Raji (cell line): ENCODE results near the gene LRRC63.

Experiments
- POLR2A ChIP-seq: IDR thresholded peaks from 2 replicates; pipeline ENCODE4 v1.6.1; 2011; ENCODE audit warnings: low read depth, low read length, control low read depth; ENCODE audit not compliant: insufficient read depth

LRRC63 gene

DNA sequence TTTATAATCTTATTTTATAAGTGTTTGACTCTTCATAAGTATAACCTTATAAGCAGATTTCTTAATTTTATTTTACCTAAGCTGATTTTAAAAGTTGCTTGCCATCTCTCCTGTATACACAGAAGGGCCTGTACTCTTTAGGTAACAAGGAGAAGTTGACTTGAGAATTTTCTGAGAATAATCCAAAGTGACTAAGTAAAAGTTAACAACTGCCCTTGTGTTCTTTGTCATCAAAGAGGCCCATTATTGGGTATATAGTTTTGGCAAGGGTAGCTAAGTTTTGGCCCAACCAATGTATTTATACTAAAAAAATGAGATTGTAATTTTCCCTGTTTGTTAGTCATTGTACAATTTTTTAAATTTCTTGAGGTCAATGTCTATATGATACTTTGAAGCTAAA lies 32.9 kb upstream of the LRRC63 start:
- no peak for TF ChIP-seq POLR2A

DNA sequence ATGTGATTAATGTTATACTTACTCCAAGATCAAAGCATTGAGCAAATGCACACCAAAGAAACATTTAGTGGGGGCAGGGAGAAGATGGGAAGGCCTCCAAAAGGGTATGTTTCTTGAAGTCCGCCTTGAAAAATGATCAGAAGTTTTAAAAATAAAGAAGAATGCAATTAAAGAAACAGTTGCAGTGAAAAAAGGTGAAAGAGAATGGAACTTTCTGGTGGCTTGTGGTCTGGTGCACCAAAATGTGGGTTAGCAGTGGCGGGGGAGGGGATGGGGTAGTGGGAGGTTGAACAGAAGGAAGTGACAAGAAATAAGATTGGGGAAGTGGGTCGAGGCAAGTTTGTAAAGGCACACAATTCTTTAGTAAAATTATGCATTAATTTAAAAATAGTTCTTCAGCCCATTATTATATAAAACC lies 32.2 kb upstream of the LRRC63 start:
- no peak for TF ChIP-seq POLR2A

DNA sequence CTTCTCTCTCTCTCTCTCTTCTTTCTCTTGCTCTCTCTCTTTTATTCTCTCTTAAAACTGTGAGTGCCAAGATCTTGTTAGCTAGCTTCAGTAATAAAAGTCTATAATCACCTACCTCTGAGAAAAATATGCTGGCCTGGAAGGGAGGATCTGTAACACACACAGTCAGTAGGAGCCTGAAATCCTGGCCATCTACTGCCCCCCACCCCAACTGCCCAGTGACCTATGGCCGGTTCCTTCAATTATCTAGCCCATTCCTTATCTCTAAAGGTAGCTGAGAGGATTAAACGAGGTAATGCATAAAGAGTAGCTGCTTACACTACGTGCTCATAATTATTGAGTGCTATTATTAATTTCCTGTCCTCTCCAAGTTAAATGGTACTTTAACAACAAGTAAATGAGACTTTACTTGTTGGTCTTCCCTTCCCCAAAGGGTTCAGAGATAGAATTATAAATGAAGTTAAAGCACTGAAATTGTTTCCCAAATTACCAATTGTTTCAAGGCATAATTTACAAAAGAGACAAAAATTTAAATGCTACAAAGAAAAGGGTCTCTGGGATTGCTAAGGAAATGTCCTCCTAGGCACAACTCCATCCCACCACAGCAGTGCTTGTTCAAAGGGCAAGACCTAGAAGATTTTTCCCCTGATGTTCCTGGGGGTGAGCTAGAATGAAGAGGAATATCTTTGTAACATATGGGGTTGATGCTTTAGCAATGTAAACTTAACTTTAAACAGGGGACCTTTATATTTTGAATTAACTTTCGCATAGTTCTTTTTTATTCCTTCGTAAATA lies 31.6 kb upstream of the LRRC63 start:
- TF ChIP-seq POLR2A: no peak

DNA sequence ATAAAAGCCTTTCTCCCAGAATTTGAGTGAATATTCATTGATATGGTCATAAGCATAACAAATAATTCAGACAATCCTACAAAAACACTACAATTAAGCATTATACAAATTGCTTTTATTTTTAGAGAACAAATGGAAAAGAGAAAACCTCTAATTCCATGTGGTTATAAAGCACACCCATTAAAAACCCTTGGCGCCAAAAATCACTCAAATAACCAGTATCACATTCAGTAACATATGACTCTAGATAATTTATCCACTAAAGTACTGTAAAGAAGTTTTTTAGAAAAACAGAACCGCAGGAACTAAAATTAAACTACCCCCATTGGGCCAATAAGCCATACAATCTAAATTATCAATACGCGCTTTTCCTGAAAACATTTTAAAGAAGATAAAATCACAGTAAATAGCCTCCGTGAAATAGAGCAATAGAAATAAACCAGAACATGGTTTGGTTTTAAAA lies 30.3 kb upstream of the LRRC63 start:
- no peak for TF ChIP-seq POLR2A

DNA sequence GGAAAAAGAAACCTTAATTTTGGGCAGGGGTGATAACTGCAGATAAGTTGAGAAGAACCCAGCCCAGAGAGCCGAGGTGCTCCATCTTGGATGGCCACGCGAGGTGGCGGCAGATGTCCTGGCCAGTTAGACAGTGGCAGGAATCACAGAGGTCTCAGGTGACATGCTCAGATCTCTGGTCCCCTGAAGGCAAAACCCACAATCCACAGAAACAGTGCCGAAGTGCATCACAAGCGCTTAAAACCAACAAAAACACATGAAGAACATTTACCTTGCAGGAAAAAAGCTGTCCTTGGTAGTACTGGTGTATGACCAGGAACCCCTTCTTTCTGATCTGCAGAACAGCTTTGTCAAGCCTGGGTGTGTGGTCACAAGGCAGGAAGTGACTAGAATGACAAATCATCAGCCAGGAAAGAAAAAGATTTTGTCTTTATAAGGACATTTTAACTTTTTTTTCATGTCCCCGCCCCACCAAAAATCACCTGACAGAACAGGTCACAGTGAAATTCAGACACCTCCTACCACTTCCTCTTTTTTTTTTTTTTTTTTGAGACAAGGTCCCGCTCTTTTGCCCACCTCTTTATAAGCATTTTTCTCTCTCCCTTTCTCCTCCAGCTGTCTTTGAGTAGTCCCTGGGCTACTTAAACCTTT lies 29.8 kb upstream of the LRRC63 start, which contains the start of gene LCP1:
LCP1 (minus strand) TSS at position 338 of the 651 bp plus-strand sequence. CDS start 22,515 bp downstream, outside the sequence.
- TF ChIP-seq POLR2A: peak; percentile 97

DNA sequence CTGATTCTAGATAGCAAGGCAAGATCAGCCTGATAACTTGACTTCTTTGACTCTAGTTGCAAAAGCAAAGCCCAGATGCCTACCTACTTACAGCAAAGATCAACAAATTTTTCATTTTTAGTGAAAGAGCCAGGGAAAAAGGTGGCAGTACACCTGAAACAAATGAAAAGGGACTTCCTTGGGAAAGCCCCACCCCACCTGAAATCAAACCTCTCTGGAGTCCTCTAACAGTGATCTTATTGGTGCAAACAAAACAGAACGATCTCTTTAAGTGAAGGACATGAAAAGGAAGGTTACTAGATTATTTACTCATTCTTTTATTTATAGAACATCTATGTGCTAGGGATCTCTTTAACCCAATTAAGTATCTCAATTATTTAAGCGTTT lies 29.2 kb upstream of the LRRC63 start:
- no peak for TF ChIP-seq POLR2A

DNA sequence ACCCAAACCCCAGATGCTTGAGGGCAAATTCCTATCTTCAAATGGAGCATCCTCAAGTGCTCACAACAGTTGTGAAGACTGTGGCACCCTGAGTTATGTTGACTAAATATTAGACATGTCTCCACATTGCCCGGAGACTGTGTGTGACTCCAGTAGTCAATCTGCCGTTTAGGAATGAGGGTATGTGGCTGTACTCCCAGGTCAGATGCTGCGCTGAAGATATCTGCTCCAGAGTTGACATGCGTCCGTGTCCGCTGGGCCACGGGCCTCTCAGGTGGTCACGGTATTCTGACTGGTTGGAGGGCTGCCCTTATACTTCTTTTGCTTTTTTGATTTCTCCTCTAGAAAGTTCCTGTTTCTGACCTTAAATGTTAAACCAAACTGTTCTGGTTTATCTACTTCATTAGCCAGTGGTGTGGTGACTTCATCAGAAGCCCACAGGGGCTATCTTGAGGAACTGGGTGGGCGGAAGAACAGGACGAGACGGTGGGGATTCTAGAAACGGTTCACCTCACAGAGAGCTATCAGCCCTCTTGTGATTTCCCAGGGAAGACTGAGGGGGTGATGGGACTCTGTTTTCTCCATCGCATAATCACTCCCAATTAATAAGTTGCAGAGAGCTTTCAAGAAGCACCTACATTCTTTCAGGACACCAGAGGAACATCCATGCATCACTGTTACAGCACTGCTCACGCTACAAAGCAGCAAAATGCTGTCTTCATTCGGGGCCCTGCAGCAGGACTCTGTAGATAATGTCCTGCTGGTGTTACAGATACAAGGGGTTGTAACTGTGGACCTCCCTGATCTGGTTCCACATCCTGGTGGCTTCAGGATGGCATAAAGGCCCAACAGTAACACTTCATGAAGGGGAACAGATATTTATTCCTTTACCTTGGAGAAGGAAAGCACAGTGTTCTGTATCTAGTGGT lies 28.4 kb upstream of the LRRC63 start:
- peak; percentile 37; the same call in 1 of the 2 replicates for TF ChIP-seq POLR2A

DNA sequence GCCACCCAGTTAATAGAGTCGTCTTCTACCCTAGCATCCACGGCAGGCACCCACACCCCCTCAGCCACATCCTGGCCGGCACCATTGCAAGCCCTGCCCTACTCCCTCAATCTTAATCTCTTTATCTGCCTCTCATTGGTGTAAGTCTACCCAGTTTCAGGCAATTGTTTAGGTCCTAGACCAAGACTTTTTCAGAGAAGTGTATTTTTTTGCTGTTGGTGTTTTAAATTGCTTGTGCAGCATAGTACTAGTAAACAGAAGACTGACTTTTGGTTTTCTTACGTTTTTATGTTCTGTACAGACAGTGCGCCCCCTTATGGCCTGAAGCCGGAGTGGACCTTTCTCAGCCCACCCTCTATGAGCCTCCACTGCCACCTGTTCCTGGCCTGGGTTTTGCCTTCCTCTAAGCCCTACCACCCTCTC lies 27.4 kb upstream of the LRRC63 start:
- TF ChIP-seq POLR2A: no peak

DNA sequence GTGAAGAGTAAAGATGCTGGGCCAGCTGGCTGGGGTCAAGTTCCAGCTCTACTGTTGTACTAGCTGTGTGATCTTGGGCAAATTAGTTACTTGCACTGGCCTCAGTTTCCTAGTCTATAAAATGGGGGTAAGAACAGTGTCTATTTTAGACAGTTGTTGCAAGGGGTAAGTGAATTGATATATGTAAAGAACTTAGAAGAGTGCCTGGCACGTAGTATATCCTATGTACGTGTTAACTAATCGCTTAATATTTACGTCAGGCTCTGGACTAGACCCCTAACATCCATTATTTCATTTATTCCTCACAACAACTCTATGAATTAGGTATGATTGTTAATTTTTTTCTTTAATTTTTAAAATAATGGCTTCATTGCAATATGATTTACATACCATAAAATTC lies 26.1 kb upstream of the LRRC63 start:
- TF ChIP-seq POLR2A: no peak

DNA sequence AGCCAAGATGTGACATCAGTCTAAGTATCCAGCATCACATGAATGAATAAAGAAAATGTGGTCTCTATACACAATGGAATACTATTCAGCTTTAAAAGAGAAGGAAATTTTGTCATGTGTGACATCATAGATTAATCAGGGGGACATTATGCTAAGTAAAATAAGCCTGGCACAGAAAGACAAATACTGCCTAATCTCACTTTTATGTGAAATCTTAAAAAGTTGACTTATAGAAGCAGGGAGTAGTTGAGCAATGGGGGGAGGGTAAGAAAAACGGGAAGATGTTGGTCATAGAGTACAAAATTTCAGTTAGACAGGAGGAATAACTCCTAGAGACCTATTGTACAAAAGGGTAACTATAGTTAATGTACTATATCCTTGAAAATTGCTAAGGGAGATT lies 19.3 kb upstream of the LRRC63 start:
- no peak for TF ChIP-seq POLR2A

DNA sequence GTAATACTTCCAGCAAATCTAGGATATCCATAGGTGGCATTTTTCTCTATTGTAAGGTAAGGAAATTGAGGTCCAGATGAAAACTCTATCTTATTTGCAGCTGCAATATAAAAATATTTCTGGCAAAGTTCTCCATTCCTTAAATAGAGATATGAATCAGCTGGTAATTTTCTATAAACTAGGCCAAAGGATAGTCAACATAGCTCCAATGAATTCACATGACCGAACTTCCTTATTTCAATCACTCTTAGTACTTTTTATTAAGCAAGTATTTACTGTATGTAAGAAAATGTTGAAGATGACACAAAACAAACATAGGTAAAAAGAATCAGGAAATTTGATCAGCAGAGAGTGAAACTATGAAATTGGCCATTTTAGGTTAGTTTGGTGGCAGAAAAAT lies 16.7 kb upstream of the LRRC63 start:
- no peak for TF ChIP-seq POLR2A

DNA sequence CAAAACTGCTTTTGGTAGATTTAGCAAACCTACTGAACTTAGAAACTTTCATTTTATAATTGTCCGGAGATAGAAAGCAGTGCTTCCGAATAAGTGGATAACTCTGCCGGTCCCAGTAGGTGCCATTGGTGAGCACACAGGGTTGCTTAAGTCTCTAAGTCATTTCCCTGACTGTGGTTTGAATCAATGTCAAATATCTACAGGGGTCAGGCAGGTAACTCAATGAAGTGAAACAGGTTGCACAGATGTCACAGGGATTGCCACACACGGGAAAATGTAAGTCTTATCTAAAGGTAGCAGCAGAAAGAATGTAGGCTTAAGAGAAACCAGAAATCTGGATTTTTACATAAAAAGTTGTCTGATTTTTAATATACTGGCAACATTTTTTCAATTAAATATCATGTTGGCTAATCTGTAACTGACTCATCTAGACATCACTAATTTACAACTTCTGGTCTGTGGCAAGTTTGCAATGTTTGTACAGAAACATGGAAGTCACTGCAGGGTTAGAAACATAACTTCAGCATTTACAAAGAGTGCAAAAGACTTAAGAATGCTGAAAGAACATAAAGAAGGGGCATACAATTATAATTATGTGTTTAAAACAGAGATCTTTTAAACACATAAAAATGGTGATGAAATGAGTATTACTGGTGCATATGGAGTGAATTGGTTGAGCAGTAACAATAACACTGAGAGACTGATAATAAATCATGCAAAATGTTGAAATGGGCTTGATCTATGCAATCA lies 14.3 kb upstream of the LRRC63 start:
- TF ChIP-seq POLR2A: no peak

DNA sequence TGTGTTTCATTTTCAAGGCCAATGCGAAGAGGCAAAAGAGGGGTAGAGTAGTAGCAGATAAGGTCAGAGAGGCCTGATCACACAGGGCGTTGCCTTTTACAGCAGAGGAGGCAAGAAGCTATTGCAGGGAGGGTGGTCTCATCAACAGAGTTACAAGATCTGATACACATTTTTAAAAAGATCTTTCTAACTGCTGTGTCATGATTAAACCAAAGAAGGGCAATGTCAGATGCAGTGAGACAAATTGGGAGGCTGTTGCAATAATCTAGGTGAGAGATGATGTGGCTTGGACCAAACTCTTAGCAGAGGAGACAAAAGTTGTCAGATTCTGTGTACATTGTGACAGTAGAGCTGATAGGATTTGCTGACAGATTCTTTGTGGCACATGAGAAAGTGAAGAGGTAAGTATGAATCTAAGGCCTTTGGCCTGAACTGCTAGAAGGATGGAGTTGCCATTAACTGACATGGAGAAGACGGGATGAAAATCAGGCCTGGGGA lies 13.0 kb upstream of the LRRC63 start:
- no peak for TF ChIP-seq POLR2A

DNA sequence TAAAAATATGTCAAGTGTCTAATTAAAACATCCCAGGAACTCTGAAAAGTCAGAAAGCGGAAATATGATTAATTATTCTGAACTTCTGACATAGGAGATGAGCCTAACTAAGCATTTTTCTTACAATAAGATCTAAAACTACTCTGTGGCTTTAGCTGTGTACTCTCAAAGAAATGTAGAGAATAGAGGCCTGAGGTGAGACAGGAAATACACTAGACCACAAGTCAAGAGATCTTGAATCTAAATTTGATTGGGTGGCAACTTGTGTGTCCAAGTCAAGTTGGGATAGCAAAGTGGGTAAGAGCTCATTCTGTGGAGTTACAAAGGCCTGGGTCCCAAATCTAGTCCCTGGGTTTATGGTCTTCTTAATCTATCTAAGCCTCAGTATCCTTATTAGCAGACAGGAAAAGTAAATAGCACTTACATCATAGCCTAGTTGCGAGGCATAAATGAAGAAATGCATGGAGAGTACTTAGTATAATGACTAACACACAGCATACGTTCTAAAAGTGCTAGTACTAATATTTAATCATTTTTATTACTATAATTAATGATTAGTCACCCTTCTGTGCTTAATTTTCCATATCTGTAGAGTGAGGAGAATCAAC lies 9.4 kb upstream of the LRRC63 start:
- TF ChIP-seq POLR2A: no peak
